CD4-positive, alpha-beta T cell treated with Interleukin-17A for 4 hours (primary cell): Measurements from ENCODE around the gene NOX5.

Experiments used
- DNase-seq: peaks from one replicate; pipeline ENCODE4 v3.0.0-alpha.2; 2020; ENCODE audit warnings: mixed read lengths

The NOX5 gene

DNA sequence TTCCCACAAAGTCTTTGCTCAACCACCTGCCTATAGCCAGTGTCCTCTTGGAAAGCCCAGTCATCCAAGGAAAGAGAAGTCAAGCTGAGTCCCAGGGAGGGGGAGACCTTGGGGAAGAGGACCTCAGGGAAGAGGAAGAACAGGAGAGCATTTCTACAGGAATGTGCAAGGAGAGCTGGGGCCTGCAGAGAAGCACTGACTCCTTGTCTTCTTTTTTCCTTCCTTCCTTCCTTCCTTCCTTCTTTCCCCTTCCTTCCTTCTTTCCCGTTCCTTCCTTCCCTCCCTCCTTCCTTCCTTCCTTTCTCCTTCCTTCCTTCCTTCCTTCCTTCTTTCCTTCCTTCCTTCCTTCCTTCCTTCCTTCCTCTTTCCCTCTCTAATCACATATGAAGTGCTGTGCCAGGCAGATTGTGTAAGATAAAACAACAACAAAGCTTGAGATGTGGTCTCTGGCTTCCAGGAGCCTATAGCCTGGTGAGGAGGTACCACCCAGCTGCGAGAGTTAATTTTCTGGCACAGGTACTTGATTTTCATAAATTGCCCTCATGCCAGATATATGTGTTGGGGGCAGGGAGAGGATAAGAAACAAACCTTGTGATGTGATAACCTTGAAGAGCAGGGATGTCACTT is 70.0 kb downstream of the NOX5 start:
- DNase-seq: no peak

DNA sequence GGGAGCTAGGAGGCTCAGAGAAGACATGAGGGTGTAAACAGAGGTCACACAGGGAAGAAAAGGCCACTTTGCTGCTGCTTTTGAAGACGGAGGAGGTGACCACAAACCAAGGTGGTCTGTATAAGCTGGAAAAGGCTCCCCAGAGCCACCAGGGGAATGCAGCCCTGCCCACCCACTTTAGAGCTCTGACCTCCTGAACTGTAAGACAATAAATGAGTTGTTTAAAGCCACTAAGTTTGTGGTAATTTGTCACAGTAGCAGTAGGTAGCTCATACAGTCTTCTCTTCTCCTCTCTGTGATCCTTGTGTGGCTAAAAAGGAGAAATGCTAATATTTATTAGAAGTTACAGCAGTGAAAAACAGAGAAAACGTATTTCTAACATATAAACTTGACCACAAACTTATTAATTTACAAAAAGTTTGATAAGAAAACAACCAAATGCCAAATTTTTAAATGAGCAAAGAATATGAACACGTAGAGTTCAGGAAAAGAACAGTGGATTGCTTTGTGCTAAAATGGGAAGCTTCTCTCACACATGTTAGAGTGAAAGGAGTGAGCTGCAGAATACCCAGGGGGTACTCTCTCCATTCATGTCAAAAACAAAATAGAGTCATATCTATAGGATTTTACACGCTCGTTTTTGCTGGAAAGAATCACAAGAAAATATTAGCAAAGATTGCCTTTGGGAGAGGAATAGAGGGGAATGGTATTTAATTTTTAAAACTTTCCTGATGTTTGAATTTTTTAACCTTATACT is 71.0 kb downstream of the NOX5 start:
- no peak for DNase-seq

DNA sequence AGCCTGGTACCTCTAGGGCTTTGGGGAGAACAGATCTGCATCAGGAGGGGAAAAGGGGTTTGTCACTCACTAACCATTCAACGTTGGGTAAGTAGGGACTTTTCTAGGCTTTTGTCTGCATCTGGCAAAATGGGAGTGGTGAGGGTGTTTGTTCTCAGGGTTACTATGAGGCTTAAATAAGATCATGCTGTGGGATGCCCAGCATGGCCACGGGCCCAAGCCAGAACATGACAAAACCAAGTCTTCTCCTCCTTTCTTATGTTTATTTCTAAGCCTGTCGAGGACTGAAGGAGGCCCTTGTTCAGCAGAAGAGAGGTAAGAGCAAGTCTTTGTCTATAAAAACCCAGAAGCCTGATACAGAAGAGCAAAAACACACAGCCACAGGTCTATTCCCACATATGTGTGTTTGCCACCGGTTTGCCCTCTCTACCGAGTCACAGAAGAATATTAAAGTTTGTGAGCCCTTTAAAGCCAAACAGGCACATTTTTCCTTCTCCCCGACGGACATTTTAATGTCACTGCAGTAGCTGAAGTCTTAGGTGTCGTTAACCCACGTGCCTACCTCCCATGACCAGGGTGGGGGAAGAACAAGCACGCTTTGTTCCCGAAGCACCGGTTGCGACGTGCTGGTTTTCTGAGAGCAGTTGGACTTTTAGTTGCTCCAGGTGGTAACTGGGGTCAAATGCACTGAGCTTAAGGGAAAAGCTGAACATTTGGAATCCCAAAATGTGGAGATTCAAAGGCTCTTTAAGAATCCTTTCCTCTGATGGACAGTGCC is 72.1 kb downstream of the NOX5 start:
- no peak for DNase-seq

DNA sequence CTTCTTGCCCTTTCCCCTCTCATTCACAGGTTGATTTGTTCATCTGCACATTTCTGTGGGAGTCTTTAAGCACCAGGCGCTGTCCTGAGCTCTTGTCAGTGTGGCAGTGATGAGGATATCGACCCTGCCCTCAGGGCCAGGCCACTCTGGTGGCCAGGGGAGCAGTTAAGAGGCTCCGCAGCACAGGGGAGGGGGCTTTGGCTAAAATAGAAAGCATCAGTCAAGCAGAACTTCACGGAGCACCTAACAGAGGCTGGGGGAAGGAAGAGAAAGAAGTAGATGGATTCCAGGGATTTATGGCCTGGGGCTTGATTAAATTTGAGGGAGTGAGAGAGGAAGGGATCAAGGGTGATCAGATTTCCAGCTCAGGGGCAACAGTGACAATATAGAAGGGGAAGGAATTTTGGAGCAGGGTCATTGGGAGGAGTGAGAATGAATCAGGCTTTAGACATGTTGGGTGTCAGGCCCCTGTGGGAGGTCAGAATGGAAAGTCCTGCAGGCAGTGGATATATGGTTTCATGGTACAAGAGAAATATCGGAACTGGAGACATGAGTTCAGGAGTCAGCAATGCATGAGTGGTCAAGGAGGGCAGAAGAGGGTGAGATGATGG is 73.0 kb downstream of the NOX5 start:
- DNase-seq: no peak

DNA sequence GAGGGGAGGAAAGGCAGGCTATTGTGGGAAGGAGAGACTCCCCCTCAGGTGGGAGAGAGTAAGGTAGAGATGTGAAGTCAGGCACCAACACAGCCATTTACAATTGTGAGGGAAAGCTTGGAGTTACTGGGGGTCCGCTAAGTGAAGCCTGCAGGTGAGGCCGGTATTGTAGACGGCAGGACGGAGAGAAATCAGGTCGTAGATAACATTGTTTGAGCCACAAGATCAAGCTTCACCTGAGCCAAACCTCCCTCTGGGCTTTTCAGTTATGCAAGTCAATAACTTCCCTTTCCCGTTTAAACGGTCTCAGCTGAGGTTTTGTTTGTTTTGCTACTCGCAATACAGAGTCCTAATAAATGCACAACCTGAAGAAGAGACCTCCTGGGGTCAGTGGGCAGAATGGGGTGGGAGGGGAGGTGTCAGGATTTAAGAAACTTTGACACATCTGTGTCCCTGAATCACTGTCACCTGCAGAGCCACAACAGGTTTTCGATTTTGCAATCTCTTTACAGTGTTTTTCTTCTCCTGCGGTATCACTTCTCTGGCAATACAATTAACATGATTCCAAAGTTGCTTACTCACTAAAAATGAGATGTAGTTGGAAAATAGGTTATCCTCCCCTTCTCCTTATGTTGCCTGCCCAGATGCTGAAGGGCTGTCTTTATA is 73.9 kb downstream of the NOX5 start:
- DNase-seq: no peak

DNA sequence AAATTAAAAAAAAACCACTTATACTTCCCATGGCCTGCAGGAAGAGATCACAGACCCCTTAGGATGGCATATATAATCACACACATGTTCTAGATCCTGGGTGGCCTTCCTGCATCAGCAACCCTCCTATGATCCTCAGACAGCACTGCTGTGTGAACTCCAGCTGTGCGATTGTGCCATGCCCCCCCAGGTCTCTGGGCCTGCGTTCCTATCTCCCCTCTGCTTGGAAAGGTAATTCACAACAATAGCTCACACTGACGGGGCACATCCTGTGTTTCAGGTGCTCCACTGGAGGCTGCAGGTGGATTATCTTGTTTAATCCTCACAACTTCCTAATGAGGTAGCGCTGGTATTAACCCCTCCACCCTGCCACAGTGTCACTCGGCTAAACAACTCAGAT is 74.8 kb downstream of the NOX5 start:
- no peak for DNase-seq

DNA sequence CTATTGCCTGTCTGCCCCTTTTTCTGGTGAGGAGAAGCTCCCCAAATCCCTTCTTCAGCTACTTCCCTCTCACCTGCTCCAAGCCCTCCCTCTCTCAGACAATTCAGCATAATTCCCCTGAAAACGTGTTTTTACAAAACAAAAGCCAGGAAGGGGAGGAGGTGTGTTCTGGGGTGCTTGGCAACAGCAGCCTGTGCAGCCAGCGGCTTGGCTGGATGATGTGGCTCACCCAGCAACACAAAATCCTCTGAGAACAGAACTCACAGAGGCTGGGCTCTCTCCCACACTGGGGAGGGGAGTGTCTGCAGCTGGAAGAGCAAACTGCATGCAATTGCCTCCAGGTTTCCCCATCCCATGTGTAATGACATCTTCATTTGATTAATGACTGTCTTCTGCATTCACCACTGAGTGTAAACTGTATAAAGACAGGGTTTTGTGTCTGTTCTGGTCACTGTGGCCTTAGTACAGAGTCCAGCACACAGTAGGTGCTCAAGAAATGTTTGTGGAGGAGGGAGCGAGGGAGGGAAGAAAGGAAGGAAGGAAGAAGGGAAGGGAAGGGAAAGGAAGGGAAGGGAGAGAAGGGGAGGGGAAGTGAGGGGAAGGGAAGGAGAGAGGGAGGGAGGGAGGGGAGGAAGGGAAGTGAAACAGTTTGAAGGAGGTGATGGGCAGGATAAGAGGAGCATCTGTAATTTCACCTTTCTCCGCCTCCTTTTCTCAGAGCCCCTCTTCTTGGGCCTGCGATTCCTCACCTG is 75.9 kb downstream of the NOX5 start:
- DNase-seq: no peak

DNA sequence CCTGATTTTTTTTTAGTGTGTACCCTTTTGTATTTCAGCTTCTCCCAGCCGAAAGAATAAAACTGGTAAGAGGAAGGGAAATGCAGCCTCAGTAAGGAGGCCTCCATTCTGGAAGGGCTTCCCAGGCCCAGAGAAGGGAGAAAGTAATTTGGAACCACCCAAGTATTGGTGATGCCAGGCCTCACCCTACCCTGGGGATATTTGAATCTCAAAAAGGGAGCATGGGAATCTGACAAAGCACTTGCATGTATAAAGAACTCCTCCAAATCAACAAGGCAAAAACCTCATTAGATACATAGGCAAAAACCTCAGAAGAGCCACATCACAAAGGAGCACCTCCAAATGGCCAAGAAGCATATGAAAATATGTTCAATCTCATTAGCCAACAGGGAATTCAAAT is 77.2 kb downstream of the NOX5 start:
- DNase-seq: no peak

DNA sequence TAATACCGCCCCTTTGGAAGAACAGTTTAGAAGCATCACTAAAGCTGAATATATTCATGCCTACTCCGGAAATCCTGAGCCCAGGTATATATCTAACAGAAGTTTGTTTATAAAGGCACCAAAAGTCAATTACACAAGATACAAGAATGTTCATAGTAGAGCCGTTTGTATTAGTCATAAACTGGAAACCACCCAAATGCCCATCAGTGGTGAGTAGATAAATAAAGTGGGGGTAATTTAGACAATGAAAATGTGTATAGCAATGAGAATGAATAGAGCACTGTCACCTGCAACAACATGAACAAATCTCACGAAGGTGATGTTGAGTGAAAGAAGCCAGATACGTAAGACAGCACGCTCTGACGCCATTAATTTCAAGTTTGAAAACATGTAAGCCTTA is 77.7 kb downstream of the NOX5 start:
- no peak for DNase-seq

DNA sequence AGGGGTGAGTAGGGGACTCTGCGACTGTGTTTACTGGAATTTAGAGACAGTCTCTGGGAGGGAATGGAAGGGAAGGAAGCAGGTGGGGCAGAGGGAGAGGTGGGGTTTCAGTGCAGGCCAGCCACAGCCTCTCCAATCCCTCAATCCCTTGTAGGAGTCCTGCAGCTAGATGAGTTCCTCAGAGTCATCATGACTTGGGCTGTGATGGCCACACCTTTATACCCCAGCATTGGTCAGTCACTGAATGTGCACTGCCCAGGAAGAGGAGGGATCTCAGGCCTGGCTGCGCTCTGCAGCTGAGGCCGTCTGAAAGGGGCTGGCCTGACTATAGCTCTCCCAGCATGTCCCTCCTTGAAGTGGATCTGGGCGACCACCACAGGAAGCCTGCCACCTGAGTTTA is 78.6 kb downstream of the NOX5 start:
- no peak for DNase-seq

DNA sequence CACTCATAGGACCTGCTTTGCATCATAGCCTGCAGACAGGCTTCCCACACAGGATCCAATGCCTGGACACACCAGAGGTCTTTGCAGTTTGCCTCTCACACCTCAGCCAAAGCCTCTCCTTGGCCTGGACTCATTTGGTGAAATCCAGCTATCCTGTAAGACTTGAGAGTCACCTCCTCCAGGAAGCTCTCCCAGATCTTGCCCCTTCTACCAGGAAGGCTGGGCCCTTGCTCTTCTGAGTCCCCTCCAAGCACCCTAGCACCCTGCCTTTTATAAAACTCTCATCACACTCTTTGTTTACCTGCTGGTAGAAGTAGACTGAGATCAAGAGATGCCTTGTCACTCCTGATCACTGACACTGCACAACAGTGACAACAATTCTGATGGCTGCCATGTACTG is 79.1 kb downstream of the NOX5 start:
- no peak for DNase-seq

DNA sequence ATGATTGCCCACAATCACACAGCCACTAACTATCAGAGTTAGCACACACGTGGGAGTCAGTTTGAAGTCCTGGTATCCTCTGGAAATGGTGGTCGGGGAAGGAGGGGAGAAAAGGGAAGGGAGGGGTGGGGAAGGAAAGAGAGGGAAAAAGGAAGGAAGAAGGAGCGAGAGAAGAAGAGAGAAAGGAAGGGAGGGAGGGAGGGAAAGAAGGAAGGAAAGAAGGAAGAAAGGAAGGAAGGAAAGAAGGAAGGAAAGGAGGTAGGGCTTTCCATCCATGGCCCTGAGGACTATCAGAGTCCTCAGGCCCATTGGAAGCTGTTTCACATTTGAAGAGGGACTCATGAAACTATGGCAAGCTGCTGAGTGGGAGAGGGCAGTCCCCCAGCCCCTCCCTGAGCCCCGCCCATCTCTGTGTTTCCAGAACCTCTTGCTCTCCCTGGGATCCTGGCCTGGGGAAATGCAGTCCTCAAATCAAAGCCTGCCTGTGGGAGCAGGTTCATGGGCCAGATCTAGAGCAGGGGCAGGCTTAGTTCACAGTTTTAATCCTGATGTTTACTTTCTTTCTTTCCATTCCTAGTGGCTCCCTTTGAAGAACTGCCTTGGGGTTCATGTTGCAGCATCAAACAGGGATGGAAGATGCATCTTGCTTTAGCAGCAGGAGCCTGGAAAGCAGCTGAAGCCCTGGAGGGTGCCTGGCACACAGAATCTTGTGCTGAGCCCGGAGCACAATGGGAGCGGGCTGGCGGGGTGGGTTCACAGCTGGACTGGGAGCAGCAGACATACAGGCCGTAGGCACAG is 79.8 kb downstream of the NOX5 start:
- no peak for DNase-seq

DNA sequence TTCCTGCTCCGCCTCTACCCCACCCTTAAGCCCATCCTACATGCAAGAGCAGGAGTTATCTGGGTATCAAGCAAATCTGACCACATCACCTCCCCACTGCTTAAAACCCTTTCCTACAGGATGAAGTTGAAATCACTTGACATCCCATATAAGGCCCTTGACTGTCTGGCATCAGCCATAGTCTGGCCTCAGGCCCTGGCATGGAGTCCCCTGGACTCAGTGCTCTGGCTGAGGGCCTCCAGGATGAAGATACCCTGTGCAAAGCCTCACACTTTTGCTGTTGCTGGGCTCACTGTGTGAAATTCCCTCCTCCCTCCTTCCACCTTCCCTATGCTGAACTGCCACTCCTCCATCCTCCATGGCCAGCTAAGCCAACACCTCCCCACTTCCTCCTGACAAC is 80.8 kb downstream of the NOX5 start:
- DNase-seq: no peak

DNA sequence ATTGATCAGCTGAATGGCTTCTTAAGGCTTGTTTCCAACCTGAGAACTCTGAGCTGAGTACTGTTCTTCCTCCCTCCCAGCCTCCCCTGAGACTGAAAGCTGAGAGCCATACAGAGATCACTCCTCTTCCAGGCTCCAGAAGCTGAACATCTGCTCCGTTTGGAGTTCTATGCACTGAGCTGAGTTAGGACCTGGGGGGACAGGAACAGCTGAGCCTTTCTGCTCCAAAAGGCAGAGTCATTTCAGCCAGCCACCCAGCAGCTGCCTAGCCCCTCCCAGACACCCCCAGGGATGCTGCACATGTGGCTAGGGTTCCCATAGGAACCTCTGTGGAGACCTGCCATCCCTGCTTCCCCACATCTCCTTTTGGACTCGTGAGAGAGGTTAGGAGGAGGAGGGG is 81.7 kb downstream of the NOX5 start:
- DNase-seq: no peak

DNA sequence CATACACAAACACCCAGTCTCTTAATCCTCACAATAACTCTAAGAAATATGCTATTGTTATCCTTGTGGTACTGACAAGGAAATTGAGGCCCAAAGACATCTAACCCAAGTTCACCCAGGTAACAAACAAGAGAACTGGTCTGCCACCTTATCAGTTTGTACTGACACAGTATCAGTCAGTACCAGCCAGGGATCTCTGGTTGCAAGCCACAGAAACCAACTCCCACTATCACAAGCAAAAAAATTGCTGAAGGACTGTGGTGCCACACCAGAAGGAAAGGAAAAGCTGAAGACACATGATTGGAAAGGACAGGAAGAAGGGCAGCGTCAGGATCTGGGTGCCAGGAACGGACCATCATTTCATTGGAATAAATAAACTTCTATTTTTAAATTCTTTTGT is 82.1 kb downstream of the NOX5 start:
- DNase-seq: no peak

DNA sequence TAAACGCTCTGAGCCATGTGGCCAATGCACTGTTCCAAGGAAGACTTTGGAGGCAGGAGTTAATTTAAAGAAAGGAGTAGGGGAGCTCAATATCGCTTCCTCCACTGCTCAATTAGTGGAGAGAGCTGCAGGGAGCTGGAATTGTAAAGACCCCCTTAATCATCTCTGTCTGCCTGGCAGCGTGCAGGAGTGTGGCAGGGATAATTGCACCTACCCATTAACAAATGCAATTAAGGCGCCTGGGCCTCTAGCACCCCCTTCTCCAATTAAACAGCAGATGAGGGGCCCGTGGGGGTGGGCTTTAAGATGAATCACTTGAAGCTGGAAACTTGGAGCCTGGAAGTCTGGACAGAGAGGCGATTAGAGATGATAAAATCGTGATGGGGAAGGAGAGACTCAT is 84.3 kb downstream of the NOX5 start:
- no peak for DNase-seq

DNA sequence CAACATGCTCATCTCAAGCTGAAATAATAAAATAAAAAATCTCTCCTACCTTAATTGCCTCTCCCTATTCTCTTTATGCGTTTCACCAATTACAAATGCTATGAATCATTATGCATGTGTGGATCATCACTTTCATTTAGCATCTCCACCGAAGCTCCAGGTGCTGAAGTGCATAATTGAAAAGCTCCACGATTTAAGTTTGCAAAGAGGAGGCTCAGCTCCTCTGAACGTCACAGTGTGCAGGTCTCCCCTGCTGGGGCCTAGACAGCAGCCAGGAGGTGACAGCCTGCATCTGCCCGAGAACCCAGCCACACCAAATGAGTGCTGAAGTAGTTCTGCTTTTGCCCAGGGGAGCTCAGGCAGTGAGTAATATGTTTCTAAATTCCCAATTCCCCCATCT is 85.4 kb downstream of the NOX5 start:
- no peak for DNase-seq

DNA sequence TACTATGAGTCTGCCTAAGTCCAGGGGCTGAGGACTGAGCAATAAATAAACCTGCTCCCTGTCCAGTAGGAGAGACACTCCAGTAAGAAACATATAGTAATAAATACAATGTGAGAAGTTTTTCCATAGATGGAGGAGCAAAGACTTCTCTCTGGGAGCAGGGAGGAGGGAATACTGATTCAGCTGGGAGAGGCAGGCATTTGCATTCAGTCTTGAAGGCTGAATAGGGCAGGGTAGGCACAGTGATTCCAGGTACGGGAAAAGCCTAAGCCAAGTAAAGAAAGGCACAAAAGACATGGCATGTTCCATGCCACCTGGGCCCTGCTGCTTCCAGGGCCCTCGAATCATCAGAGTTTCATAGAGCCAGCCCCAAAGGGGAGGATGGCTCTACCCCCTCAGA is 86.3 kb downstream of the NOX5 start:
- no peak for DNase-seq

DNA sequence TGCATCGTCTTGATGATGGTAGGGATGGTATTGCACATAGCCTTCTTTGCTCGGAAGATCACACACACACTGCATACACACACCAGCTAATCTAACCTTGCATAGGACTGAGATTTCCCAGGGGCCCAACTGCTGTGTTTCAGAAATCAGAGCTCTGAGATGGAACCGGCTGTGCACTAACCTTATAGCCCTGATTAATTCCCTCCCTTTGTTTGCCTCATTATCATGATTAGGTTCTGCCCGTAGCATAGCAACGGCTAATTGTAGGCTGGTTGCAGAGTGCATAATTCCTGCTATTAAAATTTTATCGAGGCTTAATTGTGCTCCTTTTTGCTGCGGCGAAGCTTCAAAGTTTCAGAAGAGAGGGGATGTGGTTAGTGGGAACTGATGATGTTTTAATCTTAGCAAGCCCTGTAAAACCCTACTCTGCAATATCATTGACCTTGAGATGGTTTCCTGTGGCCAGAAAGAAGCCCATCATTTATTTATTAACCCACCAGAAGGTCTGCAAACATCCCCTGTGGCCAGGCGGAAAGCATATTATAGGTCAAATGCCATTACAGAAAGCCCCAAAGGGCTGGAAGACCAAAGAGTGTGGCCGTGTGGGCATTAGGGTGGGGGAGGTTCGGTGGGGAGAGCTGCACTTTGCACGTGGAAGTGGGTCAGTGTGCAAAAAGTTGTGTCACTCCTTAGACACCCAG is 89.7 kb downstream of the NOX5 start:
- no peak for DNase-seq

DNA sequence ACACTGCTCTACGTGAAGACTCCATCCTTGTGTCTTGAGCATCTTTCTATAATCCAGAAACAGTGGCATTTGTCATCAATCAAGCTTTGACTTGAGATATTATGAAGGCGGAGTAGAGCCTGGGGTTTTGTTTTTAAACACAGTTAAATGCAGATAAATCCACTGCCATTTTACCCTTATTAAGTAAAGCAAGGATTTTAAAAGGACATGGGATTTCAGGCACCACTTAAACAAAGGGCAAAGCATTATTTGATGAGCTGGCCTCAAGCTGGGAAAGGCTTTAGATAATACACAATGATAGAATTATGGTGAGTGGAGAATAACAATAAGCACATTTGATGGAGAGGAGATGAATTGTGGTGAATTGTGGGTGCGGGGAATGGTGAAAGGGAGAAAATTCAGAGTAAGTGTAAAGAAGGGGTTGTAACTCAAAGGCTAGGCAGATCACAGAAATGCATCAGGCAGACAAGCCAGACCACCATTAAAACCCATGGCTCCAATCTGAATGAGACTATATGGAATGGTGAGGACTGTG is 91.0 kb downstream of the NOX5 start:
- no peak for DNase-seq
